ENCODE measurements around the gene FOXQ1.

FOXQ1 gene

GRCh38 chr6:1271071-1271763, 40.7 kb upstream of the FOXQ1 start:
- H3K4me1 ChIP-seq (ENCODE audit: control insufficient read depth in 2 of 2, insufficient read depth in 2 of 2, low read length in 2 of 2), result no peaks in the 10 kb centered on the region
- H3K27ac ChIP-seq (ENCODE audit: low read depth in 2 of 2, low read length in 2 of 2), result no peak overlapping the region
- no peak overlapping the region for H3K4me3 ChIP-seq (ENCODE audit: low read length in 2 of 2)
- H3K9me3 ChIP-seq (ENCODE audit: control insufficient read depth in 2 of 2, low read length in 2 of 2), result no peaks in the 10 kb centered on the region
- H3K27me3 ChIP-seq (ENCODE audit: control insufficient read depth in 2 of 2, insufficient read depth in 2 of 2, low read length in 2 of 2), result no peaks in the 10 kb centered on the region
- no peak overlapping the region for H3K9ac ChIP-seq (ENCODE audit: low read depth in 1 of 2, low read length in 2 of 2)
- H3K36me3 ChIP-seq (ENCODE audit: control insufficient read depth in 2 of 2, insufficient read depth in 2 of 2, low read length in 2 of 2), result no peaks in the 10 kb centered on the region

GRCh38 chr6:1278061-1278720, 33.7 kb upstream of the FOXQ1 start:
- H3K9ac ChIP-seq (ENCODE audit: low read depth in 1 of 2, low read length in 2 of 2), result no peak overlapping the region
- no peak overlapping the region for H3K27ac ChIP-seq (ENCODE audit: low read depth in 2 of 2, low read length in 2 of 2)
- H3K4me1 ChIP-seq (ENCODE audit: control insufficient read depth in 2 of 2, insufficient read depth in 2 of 2, low read length in 2 of 2), result no peaks in the 10 kb centered on the region
- H3K4me3 ChIP-seq (ENCODE audit: low read length in 2 of 2), result no peak overlapping the region
- peaks cover 0 to 2% of the 10 kb centered on the region in 2 donors for H3K27me3 ChIP-seq (ENCODE audit: control insufficient read depth in 2 of 2, insufficient read depth in 2 of 2, low read length in 2 of 2)
- no peaks in the 10 kb centered on the region for H3K36me3 ChIP-seq (ENCODE audit: control insufficient read depth in 2 of 2, insufficient read depth in 2 of 2, low read length in 2 of 2)
- H3K9me3 ChIP-seq (ENCODE audit: control insufficient read depth in 2 of 2, low read length in 2 of 2), result no peaks in the 10 kb centered on the region

GRCh38 chr6:1279065-1279464, 32.8 kb upstream of the FOXQ1 start:
- no peak overlapping the region for H3K9ac ChIP-seq (ENCODE audit: low read depth in 1 of 2, low read length in 2 of 2)
- no peaks in the 10 kb centered on the region for H3K36me3 ChIP-seq (ENCODE audit: control insufficient read depth in 2 of 2, insufficient read depth in 2 of 2, low read length in 2 of 2)
- H3K27ac ChIP-seq (ENCODE audit: low read depth in 2 of 2, low read length in 2 of 2), result no peak overlapping the region
- no peak overlapping the region for H3K4me3 ChIP-seq (ENCODE audit: low read length in 2 of 2)
- peaks cover 0 to 2% of the 10 kb centered on the region in 2 donors for H3K27me3 ChIP-seq (ENCODE audit: control insufficient read depth in 2 of 2, insufficient read depth in 2 of 2, low read length in 2 of 2)
- H3K9me3 ChIP-seq (ENCODE audit: control insufficient read depth in 2 of 2, low read length in 2 of 2), result no peaks in the 10 kb centered on the region
- H3K4me1 ChIP-seq (ENCODE audit: control insufficient read depth in 2 of 2, insufficient read depth in 2 of 2, low read length in 2 of 2), result no peaks in the 10 kb centered on the region

- Histone ChIP-seq H3K9ac (ENCODE audit: low read depth in 1 of 2, low read length in 2 of 2) (no peak overlapping the region), H3K4me1 (ENCODE audit: control insufficient read depth in 2 of 2, insufficient read depth in 2 of 2, low read length in 2 of 2) (no peaks in the 10 kb centered on the region), H3K9me3 (ENCODE audit: control insufficient read depth in 2 of 2, low read length in 2 of 2) (no peaks in the 10 kb centered on the region), H3K27ac (ENCODE audit: low read depth in 2 of 2, low read length in 2 of 2) (no peak overlapping the region), H3K4me3 (ENCODE audit: low read length in 2 of 2) (no peak overlapping the region), H3K27me3 (ENCODE audit: control insufficient read depth in 2 of 2, insufficient read depth in 2 of 2, low read length in 2 of 2) (peaks cover 0 to 2% of the 10 kb centered on the region in 2 donors), H3K36me3 (ENCODE audit: control insufficient read depth in 2 of 2, insufficient read depth in 2 of 2, low read length in 2 of 2) (no peaks in the 10 kb centered on the region)
Measured at GRCh38 chr6:1280666-1281300, 31.1 kb upstream of the FOXQ1 start.

GRCh38 chr6:1281746-1282145, 30.2 kb upstream of the FOXQ1 start:
- no peak overlapping the region for H3K4me3 ChIP-seq (ENCODE audit: low read length in 2 of 2)
- H3K4me1 ChIP-seq (ENCODE audit: control insufficient read depth in 2 of 2, insufficient read depth in 2 of 2, low read length in 2 of 2), result no peaks in the 10 kb centered on the region
- H3K27me3 ChIP-seq (ENCODE audit: control insufficient read depth in 2 of 2, insufficient read depth in 2 of 2, low read length in 2 of 2), result peaks cover 0 to 2% of the 10 kb centered on the region in 2 donors
- H3K9me3 ChIP-seq (ENCODE audit: control insufficient read depth in 2 of 2, low read length in 2 of 2), result no peaks in the 10 kb centered on the region
- H3K36me3 ChIP-seq (ENCODE audit: control insufficient read depth in 2 of 2, insufficient read depth in 2 of 2, low read length in 2 of 2), result no peaks in the 10 kb centered on the region
- H3K27ac ChIP-seq (ENCODE audit: low read depth in 2 of 2, low read length in 2 of 2), result no peak overlapping the region
- no peak overlapping the region for H3K9ac ChIP-seq (ENCODE audit: low read depth in 1 of 2, low read length in 2 of 2)

GRCh38 chr6:1283501-1283900, 28.4 kb upstream of the FOXQ1 start:
- Histone ChIP-seq H3K36me3 (ENCODE audit: control insufficient read depth in 2 of 2, insufficient read depth in 2 of 2, low read length in 2 of 2) (no peaks in the 10 kb centered on the region), H3K9me3 (ENCODE audit: control insufficient read depth in 2 of 2, low read length in 2 of 2) (no peaks in the 10 kb centered on the region), H3K27me3 (ENCODE audit: control insufficient read depth in 2 of 2, insufficient read depth in 2 of 2, low read length in 2 of 2) (peaks cover 0 to 2% of the 10 kb centered on the region in 2 donors), H3K4me1 (ENCODE audit: control insufficient read depth in 2 of 2, insufficient read depth in 2 of 2, low read length in 2 of 2) (no peaks in the 10 kb centered on the region), H3K4me3 (ENCODE audit: low read length in 2 of 2) (no peak overlapping the region), H3K9ac (ENCODE audit: low read depth in 1 of 2, low read length in 2 of 2) (no peak overlapping the region), H3K27ac (ENCODE audit: low read depth in 2 of 2, low read length in 2 of 2) (no peak overlapping the region)

- H3K4me1 ChIP-seq (ENCODE audit: control insufficient read depth in 2 of 2, insufficient read depth in 2 of 2, low read length in 2 of 2), result no peaks in the 10 kb centered on the region
- no peak overlapping the region for H3K27ac ChIP-seq (ENCODE audit: low read depth in 2 of 2, low read length in 2 of 2)
- no peaks in the 10 kb centered on the region for H3K27me3 ChIP-seq (ENCODE audit: control insufficient read depth in 2 of 2, insufficient read depth in 2 of 2, low read length in 2 of 2)
- no peak overlapping the region for H3K4me3 ChIP-seq (ENCODE audit: low read length in 2 of 2)
- no peaks in the 10 kb centered on the region for H3K36me3 ChIP-seq (ENCODE audit: control insufficient read depth in 2 of 2, insufficient read depth in 2 of 2, low read length in 2 of 2)
- no peaks in the 10 kb centered on the region for H3K9me3 ChIP-seq (ENCODE audit: control insufficient read depth in 2 of 2, low read length in 2 of 2)
- no peak overlapping the region for H3K9ac ChIP-seq (ENCODE audit: low read depth in 1 of 2, low read length in 2 of 2)
Measured at GRCh38 chr6:1285556-1285955, 26.3 kb upstream of the FOXQ1 start.

GRCh38 chr6:1285956-1286355, 25.9 kb upstream of the FOXQ1 start:
- Histone ChIP-seq H3K36me3 (ENCODE audit: control insufficient read depth in 2 of 2, insufficient read depth in 2 of 2, low read length in 2 of 2) (no peaks in the 10 kb centered on the region), H3K9ac (ENCODE audit: low read depth in 1 of 2, low read length in 2 of 2) (no peak overlapping the region), H3K27me3 (ENCODE audit: control insufficient read depth in 2 of 2, insufficient read depth in 2 of 2, low read length in 2 of 2) (no peaks in the 10 kb centered on the region), H3K27ac (ENCODE audit: low read depth in 2 of 2, low read length in 2 of 2) (no peak overlapping the region), H3K4me3 (ENCODE audit: low read length in 2 of 2) (no peak overlapping the region), H3K4me1 (ENCODE audit: control insufficient read depth in 2 of 2, insufficient read depth in 2 of 2, low read length in 2 of 2) (no peaks in the 10 kb centered on the region), H3K9me3 (ENCODE audit: control insufficient read depth in 2 of 2, low read length in 2 of 2) (no peaks in the 10 kb centered on the region)

GRCh38 chr6:1287103-1287591, 24.8 kb upstream of the FOXQ1 start:
- Histone ChIP-seq H3K27ac (ENCODE audit: low read depth in 2 of 2, low read length in 2 of 2) (no peak overlapping the region), H3K4me1 (ENCODE audit: control insufficient read depth in 2 of 2, insufficient read depth in 2 of 2, low read length in 2 of 2) (no peaks in the 10 kb centered on the region), H3K9ac (ENCODE audit: low read depth in 1 of 2, low read length in 2 of 2) (no peak overlapping the region)

GRCh38 chr6:1290086-1290485, 21.8 kb upstream of the FOXQ1 start:
- Histone ChIP-seq H3K27me3 (ENCODE audit: control insufficient read depth in 2 of 2, insufficient read depth in 2 of 2, low read length in 2 of 2) (peaks cover 0 to 2% of the 10 kb centered on the region in 2 donors), H3K4me3 (ENCODE audit: low read length in 2 of 2) (no peak overlapping the region), H3K9ac (ENCODE audit: low read depth in 1 of 2, low read length in 2 of 2) (no peak overlapping the region), H3K4me1 (ENCODE audit: control insufficient read depth in 2 of 2, insufficient read depth in 2 of 2, low read length in 2 of 2) (no peaks in the 10 kb centered on the region), H3K9me3 (ENCODE audit: control insufficient read depth in 2 of 2, low read length in 2 of 2) (no peaks in the 10 kb centered on the region), H3K27ac (ENCODE audit: low read depth in 2 of 2, low read length in 2 of 2) (no peak overlapping the region), H3K36me3 (ENCODE audit: control insufficient read depth in 2 of 2, insufficient read depth in 2 of 2, low read length in 2 of 2) (no peaks in the 10 kb centered on the region)

More at GRCh38 chr6:1287103-1287591, 24.8 kb upstream of the FOXQ1 start:
- H3K4me3 ChIP-seq (ENCODE audit: low read length in 2 of 2), result no peak overlapping the region
- no peaks in the 10 kb centered on the region for H3K36me3 ChIP-seq (ENCODE audit: control insufficient read depth in 2 of 2, insufficient read depth in 2 of 2, low read length in 2 of 2)
- H3K9me3 ChIP-seq (ENCODE audit: control insufficient read depth in 2 of 2, low read length in 2 of 2), result no peaks in the 10 kb centered on the region
- H3K27me3 ChIP-seq (ENCODE audit: control insufficient read depth in 2 of 2, insufficient read depth in 2 of 2, low read length in 2 of 2), result no peaks in the 10 kb centered on the region
